H1 (cell line): ENCODE measurements around the gene TBC1D2B. TPM values are rescaled to one million over a fixed set of nuclear protein-coding genes. Genes with fewer than 3 reads are reported as not detected.

ENCODE experiments used
- CTCF ChIA-PET: fragments of 300-600 bp; sonication (Branson Sonifier 250); formaldehyde crosslinking; loops from one replicate; lab custom pipeline; 2021; ENCODE audit not compliant: partially characterized antibody; lab: Charles Lee
- POLR2A ChIA-PET: fragments of 300-600 bp; sonication (Branson Sonifier 250); formaldehyde crosslinking; loops from one replicate; lab custom pipeline; 2021; ENCODE audit warnings: inconsistent platforms; ENCODE audit not compliant: partially characterized antibody; lab: Charles Lee
- DNase-seq, 2 experiments: peaks; one replicate each; pipeline versions ENCODE4 v3.0.0 to v3.0.0-alpha.2; 2010 to 2022; ENCODE audit warnings: low spot score in 2 of 2, low read depth in 1 of 2, mixed read lengths in 1 of 2
- FAIRE-seq: peaks from 2 replicates; lab custom pipeline; 2011; peaks lifted over from hg19 to GRCh38; lab: Jason Lieb, UNC
- H2AFZ ChIP-seq: 2 replicates; pipeline ENCODE4 v1.8.1; 2012; ENCODE audit warnings: low read length, inconsistent platforms
- H2AK5ac ChIP-seq: 2 replicates; pipeline ENCODE4 v1.6.1; 2013; ENCODE audit warnings: low read depth, low read length
- H2BK120ac ChIP-seq: replicated peaks from 2 replicates; pipeline ENCODE3; 2013; ENCODE audit warnings: low read depth, low read length, inconsistent platforms
- H2BK12ac ChIP-seq: 2 replicates; pipeline ENCODE4 v1.6.1; 2013; ENCODE audit warnings: low read depth, low read length
- H2BK15ac ChIP-seq: 2 replicates; pipeline ENCODE4 v1.6.1; 2013; ENCODE audit warnings: low read length
- H2BK20ac ChIP-seq: 2 replicates; pipeline ENCODE4 v1.6.1; 2013; ENCODE audit warnings: low read length
- H2BK5ac ChIP-seq: 2 replicates; pipeline ENCODE4 v1.6.1; 2013; ENCODE audit warnings: low read depth, low read length
- H3K14ac ChIP-seq: 2 replicates; pipeline ENCODE4 v1.6.1; 2013; ENCODE audit warnings: inconsistent platforms; ENCODE audit not compliant: insufficient read length
- H3K18ac ChIP-seq: 2 replicates; pipeline ENCODE4 v1.6.1; 2013; ENCODE audit warnings: low read length; ENCODE audit errors: extremely low read depth
- H3K23ac ChIP-seq: 2 replicates; pipeline ENCODE4 v1.6.1; 2013; ENCODE audit warnings: inconsistent platforms; ENCODE audit not compliant: insufficient read length
- H3K23me2 ChIP-seq: 2 replicates; pipeline ENCODE4 v1.6.1; 2013; ENCODE audit warnings: low read depth, low read length
- H3K27ac ChIP-seq: 2 replicates; pipeline ENCODE4 v1.6.1; 2011; ENCODE audit warnings: low read depth, low read length, inconsistent platforms
- H3K27me3 ChIP-seq, 4 experiments: replicated peaks in 1 of 4; 1 replicate in 1 of 4; 2 replicates in 3 of 4; pipeline versions ENCODE4 v1.6.1 to v1.8.1; 2011 to 2013; ENCODE audit warnings: low read length in 3 of 4, mild to moderate bottlenecking in 3 of 4, inconsistent platforms in 2 of 4, mixed read lengths in 2 of 4, moderate library complexity in 1 of 4; ENCODE audit not compliant: control insufficient read depth in 3 of 4, insufficient read depth in 3 of 4; ENCODE audit errors: extremely low read depth in 1 of 4
- H3K36me3 ChIP-seq, 4 experiments: 2 replicates each; pipeline versions ENCODE4 v1.6.1 to v1.8.1; 2011 to 2013; ENCODE audit warnings: mild to moderate bottlenecking in 4 of 4, low read length in 3 of 4, moderate library complexity in 2 of 4, control low read depth in 1 of 4, inconsistent platforms in 1 of 4; ENCODE audit not compliant: insufficient read depth in 4 of 4, control insufficient read depth in 2 of 4
- H3K4ac ChIP-seq: replicated peaks from 2 replicates; pipeline ENCODE3; 2013; ENCODE audit warnings: low read length, low read depth, mixed read lengths, inconsistent platforms; ENCODE audit not compliant: insufficient read length
- H3K4me1 ChIP-seq, 4 experiments: replicated peaks in 1 of 4; 1 replicate in 1 of 4; 2 replicates in 3 of 4; pipeline versions ENCODE4 v1.6.1 to v1.8.1; 2011 to 2013; ENCODE audit warnings: low read length in 3 of 4, inconsistent platforms in 2 of 4, mixed read lengths in 1 of 4; ENCODE audit not compliant: insufficient read depth in 4 of 4, control insufficient read depth in 3 of 4
- H3K4me2 ChIP-seq, 2 experiments: 2 replicates each; pipeline versions ENCODE4 v1.6.1 to v1.8.1; 2011 to 2013; ENCODE audit warnings: low read depth in 2 of 2, low read length in 2 of 2, control low read depth in 1 of 2, inconsistent platforms in 1 of 2, mild to moderate bottlenecking in 1 of 2; ENCODE audit not compliant: insufficient read depth in 1 of 2
- H3K4me3 ChIP-seq, 4 experiments: fragments of 200-600, 300-600 bp in 1 of 4; sonication (generic), shearing (Covaris generic), sonication (Bioruptor Twin) in 1 of 4; 2 replicates each; pipeline versions ENCODE4 v1.5.1 to v1.8.1; 2011 to 2016; ENCODE audit warnings: low read length in 4 of 4, low read depth in 3 of 4, control low read depth in 2 of 4, inconsistent platforms in 2 of 4, mild to moderate bottlenecking in 2 of 4, mixed read lengths in 1 of 4, moderate library complexity in 1 of 4; ENCODE audit not compliant: insufficient read depth in 2 of 4; ENCODE audit errors: extremely low read depth in 1 of 4
- H3K56ac ChIP-seq: replicated peaks from 2 replicates; pipeline ENCODE3; 2013; ENCODE audit warnings: low read depth, mild to moderate bottlenecking, mixed read lengths, low read length, inconsistent platforms; ENCODE audit not compliant: insufficient read length
- H3K79me1 ChIP-seq: 2 replicates; pipeline ENCODE4 v1.6.1; 2013; ENCODE audit warnings: low read depth, low read length, control low read depth
- H3K79me2 ChIP-seq, 2 experiments: 2 replicates each; pipeline versions ENCODE4 v1.6.1 to v1.8.1; 2012 to 2013; ENCODE audit warnings: low read length in 2 of 2, mild to moderate bottlenecking in 2 of 2, inconsistent platforms in 1 of 2; ENCODE audit not compliant: insufficient read depth in 2 of 2, control insufficient read depth in 1 of 2
- H3K9ac ChIP-seq, 4 experiments: replicated peaks in 1 of 4; 1 replicate in 1 of 4; 2 replicates in 3 of 4; pipeline versions ENCODE4 v1.6.1 to v1.8.1; 2011 to 2013; ENCODE audit warnings: low read depth in 3 of 4, low read length in 3 of 4, control low read depth in 2 of 4, mild to moderate bottlenecking in 2 of 4, moderate library complexity in 2 of 4, inconsistent platforms in 1 of 4; ENCODE audit errors: extremely low read depth in 1 of 4
- H3K9me3 ChIP-seq, 2 experiments: 2 replicates each; pipeline versions ENCODE4 v1.6.1 to v1.8.1; 2012 to 2013; ENCODE audit warnings: mild to moderate bottlenecking in 2 of 2, moderate library complexity in 2 of 2, control low read depth in 1 of 2, inconsistent platforms in 1 of 2, low read depth in 1 of 2, low read length in 1 of 2, mixed read lengths in 1 of 2; ENCODE audit not compliant: insufficient read depth in 2 of 2
- H4K20me1 ChIP-seq, 2 experiments: replicated peaks in 1 of 2; 2 replicates each; pipeline versions ENCODE3 to v1.8.1; 2011 to 2013; ENCODE audit warnings: inconsistent platforms in 2 of 2, low read length in 2 of 2, mild to moderate bottlenecking in 1 of 2; ENCODE audit not compliant: insufficient read depth in 2 of 2, control insufficient read depth in 1 of 2
- H4K5ac ChIP-seq: 2 replicates; pipeline ENCODE4 v1.6.1; 2013; ENCODE audit warnings: low read length, low read depth, mixed read lengths, inconsistent platforms; ENCODE audit not compliant: insufficient read length
- H4K8ac ChIP-seq: 2 replicates; pipeline ENCODE4 v1.8.0; 2013; ENCODE audit warnings: mild to moderate bottlenecking, moderate library complexity, low read length, inconsistent platforms; ENCODE audit not compliant: insufficient read depth; ENCODE audit errors: extremely low read depth
- H4K91ac ChIP-seq: replicated peaks from 2 replicates; pipeline ENCODE3; 2013; ENCODE audit warnings: low read length, mixed read lengths, inconsistent platforms; ENCODE audit not compliant: insufficient read length
- EGR1 ChIP-seq: IDR thresholded peaks from 2 replicates; pipeline ENCODE4 v1.6.1; 2011; ENCODE audit warnings: low read depth, low read length, borderline replicate concordance
- WGBS, 2 experiments: shearing (Covaris generic) in 1 of 2; methylation state at CpG; one replicate each; pipeline versions ENCODE4 v1.1.6 to v1.1.7; 2013 to 2015; ENCODE audit warnings: low lambda C conversion rate in 2 of 2, mixed read lengths in 2 of 2, inconsistent platforms in 1 of 2, low coverage in 1 of 2, missing lambda C conversion rate in 1 of 2; ENCODE audit not compliant: insufficient replicate concordance in 2 of 2, insufficient coverage in 1 of 2, insufficient read length in 1 of 2; ENCODE audit errors: extremely low coverage in 1 of 2, missing lambda C conversion rate in 1 of 2; 5-methylcytosine and 5-hydroxymethylcytosine counted together
- polyA plus RNA-seq, 7 experiments: library from polyadenylated mRNA; depleted of rRNA in 3 of 7; stranded (reverse) in 5 of 7; unstranded in 2 of 7; fragments of >200 nt in 5 of 7; fragments of 200-250 nt in 2 of 7; gene quantifications; 1 replicate in 5 of 7; 2 replicates in 1 of 7; 4 replicates in 1 of 7; pipeline versions ENCODE4 v1.2.1 to v1.2.3, GENCODE V29; 2011 to 2013; ENCODE audit warnings: missing spikeins in 2 of 7, mixed read lengths in 2 of 7
- total RNA-seq: library from RNA; stranded (reverse); fragmentation: NEBNext Ultra II Directional; extraction: Animal tissue kit (Norgen Biotek cat#: 25700); gene quantifications from 2 replicates; pipeline ENCODE4 v1.2.1, GENCODE V29; 2021

The TBC1D2B gene
- total and polyA plus RNA-seq, 2 of the 8 experiments (the other 6 are each of a cell fraction or from before 2014, with no cell fraction given) = 11.9 to 19.5 TPM

DNA sequence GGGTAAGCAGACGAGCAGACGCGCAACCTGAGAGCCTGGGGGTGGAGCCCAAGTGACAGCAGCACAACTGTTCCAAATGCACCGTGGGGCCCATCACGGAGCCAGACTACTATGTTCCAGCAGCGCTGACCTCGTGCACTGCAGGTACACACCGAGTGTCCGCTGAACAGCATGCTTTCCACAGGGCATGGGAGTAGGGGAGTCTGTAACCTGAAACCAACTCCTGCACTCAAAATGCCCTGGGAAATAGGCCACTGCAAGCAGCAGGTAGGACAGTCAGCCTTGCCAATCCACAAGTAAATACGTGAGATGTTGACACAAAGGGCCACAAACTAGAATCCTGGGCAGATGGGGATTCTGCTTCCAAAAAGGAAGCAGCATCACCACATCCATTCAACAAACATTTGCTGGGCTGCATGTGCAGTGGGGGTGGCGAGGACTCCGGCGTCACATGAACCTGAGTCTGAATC is 73.9 kb downstream of the TBC1D2B start:
- Histone ChIP-seq H3K18ac (no peak overlapping the region), H4K8ac (no peak overlapping the region), H3K9ac (no peak overlapping the region), H2BK20ac (no peak overlapping the region), H3K36me3 (peaks cover 0 to 8% (median 2%) of the 10 kb centered on the region in 4 experiments; a peak in 2 of 8 replicates), H4K91ac (no peak overlapping the region), H2BK120ac (no peak overlapping the region), H3K23ac (no peak overlapping the region), H3K4ac (no peak overlapping the region), H3K23me2 (no peaks in the 10 kb centered on the region), H3K56ac (no peak overlapping the region), H3K14ac (no peak overlapping the region), H2BK5ac (no peak overlapping the region), H3K9me3 (no peaks in the 10 kb centered on the region), H3K79me1 (no peaks in the 10 kb centered on the region; the same call in 1 of the 2 replicates), H3K27ac (no peak overlapping the region), H4K20me1 (peaks cover 3 to 5% of the 10 kb centered on the region in 2 experiments), H2BK15ac (no peak overlapping the region), H2AFZ (no peak overlapping the region), H2BK12ac (no peak overlapping the region), H3K27me3 (no peaks in the 10 kb centered on the region), H4K5ac (no peak overlapping the region), H3K4me3 (no peak overlapping the region), H2AK5ac (no peak overlapping the region), H3K79me2 (no peaks in the 10 kb centered on the region), H3K4me2 (no peak overlapping the region), H3K4me1 (peaks cover 0 to 4% (median 0%) of the 10 kb centered on the region in 4 experiments; a peak in 2 of 7 replicates)
- FAIRE-seq = no peak
- no peak for TF ChIP-seq EGR1
- CTCF ChIA-PET = interaction anchor here (0.5 to 4.6 kb wide), 14 partner anchors 11 to 1607 kb away, joined by 3 to 29 read pairs (median 4); no protein-coding TSS in a partner anchor
- 88% methylated on average over 13 of the region's 13 CpGs; no CpG with 5 or more reads in 1 of the 2 experiments for WGBS, 2 experiments
- POLR2A ChIA-PET = no interaction called here
- no peak for DNase-seq
